ENCODE measurements around the gene LRFN5.
"Not testable (repeated sequence)": the region's sequence is repeated elsewhere in the genome, so short reads cannot be mapped to it uniquely, and the experiment has no call there.

Gene LRFN5

DNA sequence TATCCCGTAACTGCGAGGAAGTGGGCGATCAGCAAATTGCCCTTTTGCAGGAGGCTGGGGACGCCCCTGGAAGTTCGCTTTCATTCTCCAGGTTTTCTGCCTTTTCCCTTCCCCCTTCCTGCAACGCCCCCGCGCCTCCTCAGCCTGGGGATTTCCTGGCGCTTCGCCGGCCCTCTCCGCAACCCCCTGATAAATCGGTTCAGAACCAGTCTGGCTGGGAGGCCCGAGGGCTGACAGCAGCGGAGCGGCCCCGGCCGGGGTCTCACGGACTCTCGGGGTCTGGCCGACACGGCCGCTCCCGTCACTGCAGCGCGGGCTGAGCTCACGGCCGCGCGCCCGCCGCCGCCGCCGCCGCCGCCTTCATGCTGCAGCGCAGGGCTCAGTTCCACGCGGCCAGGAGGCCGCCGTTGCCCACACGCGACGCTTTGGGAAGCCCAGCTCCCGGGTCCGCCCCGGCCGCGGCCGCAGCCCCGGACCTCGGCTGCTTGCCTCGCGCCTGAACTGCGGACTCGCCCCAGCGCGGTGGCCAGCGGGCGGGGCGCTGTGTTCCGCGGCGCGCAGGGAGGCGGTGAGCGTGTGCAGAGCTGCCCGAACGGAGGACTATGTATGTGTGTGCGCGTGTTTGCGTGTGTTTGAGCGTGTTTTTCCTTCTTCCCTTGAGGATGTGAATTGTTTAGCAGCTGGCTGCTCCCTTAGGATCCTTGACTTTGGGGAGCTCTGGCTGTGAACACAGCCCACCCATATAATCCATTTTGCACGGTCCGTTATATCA lies at the start of gene LRFN5:
Gene LRFN5 (plus strand): TSS at position 345 of the 772 bp plus-strand sequence.
- DNase-seq, result no peak

DNA sequence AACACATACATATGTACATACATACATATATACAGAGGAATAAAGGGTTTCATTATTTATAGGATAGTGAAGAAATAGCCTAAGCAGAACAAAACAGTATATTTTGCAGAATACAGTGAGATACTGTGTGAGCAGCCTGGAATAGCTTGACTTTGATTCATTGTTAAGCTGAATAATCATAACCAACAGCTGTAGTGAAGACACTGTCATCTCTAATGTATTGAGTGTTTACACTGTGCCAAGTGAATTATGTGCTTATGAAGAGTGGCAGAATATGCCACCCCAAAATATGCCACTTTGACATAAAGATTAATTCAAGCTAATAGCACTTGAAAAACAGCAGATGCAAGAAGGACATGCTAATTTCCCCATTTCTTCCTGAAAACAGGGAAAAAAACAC lies 48.2 kb upstream of the LRFN5 start:
- DNase-seq, result no peak

DNA sequence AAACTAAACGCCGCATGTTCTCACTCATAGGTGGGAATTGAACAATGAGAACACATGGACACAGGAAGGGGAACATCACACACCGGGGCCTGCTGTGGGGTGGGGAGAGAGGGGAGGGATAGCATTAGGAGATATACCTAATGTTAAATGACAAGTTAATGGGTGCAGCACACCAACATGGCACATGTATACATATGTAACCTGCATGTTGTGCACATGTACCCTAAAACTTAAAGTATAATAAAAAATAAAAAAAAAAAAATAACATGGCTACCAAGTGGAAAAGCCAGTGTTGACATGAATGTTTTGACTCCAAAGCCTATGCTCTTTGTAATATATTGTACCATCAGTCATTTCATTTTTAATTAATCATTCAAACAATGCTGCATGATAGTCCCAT lies 39.8 kb upstream of the LRFN5 start:
- not testable (repeated sequence) for DNase-seq

DNA sequence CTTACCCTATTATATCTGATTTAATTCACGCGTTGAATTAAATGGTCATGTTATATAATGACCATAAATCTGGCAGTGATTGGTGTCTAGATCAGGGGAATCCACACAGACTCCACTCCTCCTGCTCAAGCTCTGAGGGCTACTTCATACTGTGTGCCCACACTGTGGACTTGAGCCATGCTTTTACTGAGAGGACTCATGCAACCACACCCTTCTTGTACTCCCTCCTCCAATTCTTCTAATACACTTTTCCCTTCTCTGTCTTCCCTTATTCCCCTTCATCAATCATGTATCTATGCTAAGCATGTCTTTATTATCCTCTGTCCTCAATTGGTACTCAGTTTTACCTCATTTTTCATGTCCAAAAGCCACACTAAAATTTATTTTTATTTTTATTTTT lies 37.7 kb upstream of the LRFN5 start:
- DNase-seq, result no peak

DNA sequence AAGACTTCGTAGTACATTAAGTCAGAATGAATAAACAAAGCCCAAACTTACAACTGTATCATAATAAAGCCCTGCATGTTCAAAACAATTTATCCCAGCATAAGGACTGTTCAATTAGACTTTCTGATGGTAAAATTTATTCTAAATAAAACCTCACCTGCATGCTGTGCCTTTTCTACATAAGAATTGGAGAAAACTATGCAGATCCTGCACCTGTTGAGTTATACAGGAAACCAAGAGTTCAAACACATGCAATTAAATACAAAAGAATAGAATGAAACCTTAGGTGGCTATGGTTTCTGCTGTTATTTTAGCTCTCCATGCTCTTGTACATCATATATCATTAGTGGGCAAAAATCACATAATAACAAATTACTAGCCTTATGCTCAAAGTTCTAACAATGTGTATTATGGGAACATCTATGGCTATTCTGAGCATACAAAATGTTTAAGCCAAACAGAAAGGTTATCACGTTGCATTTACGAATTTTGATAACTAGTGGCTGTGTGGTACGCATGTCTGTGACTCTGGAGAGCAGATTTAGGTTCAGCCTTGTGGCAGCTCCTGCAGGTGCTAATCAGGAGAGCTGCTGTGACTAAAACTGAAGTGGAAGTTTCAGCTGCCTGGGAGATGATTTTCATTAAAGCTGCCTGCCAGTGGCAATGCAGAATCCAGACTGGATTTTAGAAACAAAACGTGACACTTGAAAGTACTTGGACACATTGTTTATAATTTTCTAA lies 36.1 kb upstream of the LRFN5 start:
- DNase-seq, result no peak

DNA sequence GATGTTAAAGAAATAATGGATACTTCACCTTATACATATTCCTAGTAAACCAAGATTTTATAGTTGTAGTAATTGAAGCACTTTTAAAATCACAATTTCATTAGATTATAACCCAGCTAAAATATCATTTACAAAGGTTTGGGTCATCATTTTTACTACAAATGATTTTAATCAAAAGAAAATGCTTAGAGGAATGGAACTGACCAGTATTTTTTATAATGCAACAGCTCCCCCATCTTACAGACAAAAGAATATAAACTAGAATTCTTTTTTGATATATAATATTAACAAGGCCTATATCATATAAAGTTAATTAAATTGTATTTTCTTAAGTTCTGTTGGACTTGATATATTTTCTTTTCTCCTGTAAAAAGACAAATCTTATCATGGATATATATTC lies 20.4 kb upstream of the LRFN5 start:
- no peak for DNase-seq

DNA sequence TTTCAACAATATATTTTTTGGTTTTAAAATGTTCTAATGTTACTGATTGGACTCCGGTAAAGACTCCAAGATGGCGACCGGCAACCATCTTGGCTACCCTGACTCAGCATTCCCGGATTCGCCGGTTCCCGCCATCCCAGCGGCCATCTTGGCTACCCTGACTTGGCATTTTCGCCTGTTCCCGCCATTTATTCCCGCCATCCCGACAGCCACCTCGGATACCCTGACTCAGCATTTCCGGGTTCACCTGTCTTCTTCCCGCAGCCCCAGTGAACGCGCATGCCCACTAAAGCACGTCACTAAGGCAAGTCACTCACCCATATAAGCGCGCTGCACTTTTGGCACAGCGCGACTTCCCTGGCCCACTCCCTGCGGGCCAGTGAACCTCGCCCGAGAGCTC lies 9.0 kb upstream of the LRFN5 start:
- DNase-seq, result no peak

DNA sequence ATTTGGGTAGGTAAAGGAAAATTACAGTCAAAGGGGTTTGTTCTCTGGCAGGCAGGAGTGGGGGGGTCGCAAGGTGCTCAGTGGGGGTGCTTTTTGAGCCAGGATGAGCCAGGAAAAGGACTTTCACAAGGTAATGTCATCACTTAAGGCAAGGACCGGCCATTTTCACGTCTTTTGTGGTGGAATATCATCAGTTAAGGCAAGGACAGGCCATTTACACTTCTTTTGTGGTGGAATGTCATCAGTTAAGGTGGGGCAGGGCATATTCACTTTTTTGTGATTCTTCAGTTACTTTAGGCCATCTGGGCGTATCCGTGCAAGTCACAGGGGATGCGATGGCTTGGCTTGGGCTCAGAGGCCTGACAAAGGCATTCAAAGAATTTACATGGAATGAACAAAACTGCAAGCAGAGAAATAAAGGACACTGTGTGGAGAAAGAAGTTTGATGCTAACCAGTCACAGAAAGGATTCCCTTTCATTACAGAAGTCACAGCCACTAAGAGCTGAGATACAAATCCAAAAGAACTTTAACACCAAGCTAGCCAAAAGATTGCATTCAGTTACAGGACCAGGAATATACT lies 6.8 kb upstream of the LRFN5 start:
- not testable (repeated sequence) for DNase-seq

DNA sequence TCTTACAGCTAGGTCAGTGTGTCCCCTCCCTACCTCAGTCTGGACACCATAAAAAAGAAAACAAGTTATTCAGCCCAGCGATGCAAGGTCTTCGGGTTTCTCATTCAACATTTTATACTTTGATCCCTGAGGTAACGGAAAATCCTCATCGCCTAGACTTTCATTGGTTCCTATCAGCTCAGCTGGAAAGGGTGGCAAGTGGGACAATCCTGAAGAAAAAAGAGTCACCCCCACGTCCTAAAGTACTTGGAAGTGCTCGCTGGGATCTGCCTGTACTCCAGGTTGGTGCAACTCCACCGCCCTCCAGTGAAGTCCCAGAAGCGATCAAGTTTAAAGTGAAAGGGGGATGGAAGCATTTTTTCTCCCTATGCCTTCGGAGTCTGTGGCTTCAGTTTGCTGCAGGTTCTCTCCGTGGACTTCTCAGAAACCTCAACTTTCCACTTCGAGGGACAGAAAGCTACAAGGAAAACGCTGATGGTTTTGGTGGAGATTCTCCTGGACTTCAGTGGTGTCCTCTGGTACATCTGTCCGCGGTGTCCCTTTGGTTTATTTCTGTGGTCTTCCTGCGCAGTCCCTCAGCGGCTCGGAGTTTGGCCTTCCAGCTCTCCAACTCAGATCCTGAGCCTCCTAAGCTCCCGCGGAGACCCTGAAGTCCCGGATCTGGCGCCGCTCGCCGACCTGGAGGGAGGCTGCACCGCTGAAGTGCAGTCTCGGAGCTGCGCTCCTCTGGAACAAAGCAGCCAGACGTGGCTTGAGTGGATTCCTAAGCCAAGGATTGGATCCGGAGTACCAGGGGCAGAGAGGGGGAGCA lies 1.8 kb upstream of the LRFN5 start:
- no peak for DNase-seq

DNA sequence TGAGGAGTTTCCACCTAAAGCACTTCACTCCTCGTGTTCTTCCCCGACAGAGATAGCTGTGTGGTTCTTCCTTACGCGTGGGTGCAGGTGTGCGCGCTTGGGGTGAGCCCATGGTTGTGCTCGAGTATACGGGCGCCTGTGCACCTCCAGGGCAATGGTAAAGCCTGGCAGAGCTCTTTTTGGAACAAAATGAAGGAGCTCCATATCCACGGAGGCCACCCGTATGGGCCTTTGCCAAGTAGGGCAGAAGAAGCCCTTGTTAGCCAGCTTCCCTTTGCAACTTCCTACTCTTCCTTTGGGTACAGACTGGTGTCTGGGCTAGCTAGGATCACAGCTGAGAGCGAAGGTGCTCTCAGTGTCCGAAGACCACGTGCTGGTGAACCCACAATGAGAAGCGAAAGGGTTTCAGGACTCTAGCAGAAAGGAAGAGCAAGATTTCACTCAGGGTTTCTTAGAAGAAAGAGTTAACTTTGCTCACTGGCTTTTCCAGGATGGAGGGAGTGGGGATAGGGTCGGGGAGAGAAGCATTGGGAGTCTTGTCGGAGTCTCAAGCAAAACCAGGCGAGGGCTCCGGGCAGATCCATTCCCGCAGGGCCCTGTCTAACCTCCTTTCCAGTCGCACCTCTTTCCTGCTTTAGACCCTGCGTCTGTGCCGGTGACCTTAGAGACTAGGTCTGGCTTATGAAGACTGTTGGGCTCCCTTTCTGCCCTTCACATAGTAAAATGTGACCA lies 960 bp upstream of the LRFN5 start:
- no peak for DNase-seq

DNA sequence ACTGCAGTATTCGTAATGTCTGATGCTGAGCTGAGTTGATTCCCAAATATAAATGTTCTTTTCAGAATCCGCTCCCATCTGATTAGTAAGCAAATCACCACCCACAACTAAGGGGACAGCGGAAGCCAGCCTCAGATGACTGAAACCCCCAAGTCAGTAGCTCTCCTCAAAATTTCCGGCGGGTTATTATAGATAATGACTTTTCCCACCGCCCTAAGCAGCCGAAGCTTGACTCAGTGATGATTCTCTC lies 469 bp upstream of the LRFN5 start:
- DNase-seq, result no peak

DNA sequence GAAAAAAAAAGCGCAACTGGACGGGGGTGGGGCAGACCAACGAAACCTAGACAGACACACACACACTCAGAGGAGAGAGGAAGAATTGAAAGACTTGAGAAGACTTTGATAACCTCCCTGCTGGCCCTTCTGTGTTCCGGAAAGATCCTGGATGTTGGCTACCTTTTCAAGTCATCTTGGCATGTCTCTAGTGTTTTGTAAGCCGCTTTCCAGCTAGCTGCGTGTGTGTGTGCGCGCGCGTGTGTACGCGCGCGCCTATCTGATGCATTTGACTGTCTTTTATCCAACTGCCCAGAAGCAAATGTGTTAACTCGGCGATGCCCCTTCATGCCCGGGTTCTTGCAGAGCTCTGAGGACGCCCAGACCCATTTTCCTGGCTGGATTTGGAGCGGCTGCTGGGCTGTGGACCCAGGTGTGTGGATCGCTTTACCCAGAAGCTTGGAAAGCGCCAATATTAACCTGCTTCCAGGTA lies 664 bp downstream of the LRFN5 start:
- no peak for DNase-seq

DNA sequence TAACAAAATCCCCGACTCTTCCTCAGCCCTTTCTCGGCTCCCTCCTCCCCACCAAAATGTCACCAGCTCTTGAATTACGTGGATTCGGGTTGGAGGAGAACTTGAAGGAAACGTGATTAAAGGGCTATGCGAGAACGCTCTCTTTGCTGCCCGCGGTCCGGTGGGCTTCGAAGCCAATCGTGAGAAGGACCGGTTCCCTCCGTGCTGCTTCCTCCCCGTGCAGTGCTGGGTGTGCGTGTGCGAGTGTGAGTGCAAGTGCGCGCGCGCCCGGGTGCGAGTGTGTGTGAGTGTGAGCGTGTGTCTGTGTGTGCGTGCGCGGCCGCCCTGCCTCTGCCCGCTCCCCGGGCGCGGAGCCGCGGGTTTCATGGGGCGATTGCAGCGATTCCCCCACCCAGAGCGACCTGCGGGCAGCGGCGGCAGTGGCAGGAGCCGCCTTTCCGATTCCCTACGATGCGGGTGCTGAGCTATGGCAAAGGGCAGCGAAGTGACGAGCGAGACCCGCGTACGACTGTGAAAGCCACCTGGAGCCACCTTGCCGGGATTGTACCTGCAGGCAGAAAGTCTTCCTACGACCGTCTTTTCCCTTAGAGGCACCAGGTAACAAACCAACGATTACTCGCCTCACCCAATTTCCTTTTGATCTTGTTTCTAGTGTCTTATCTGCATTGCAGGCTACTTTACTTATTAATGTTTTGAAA lies 1.4 kb downstream of the LRFN5 start:
- DNase-seq, result no peak

DNA sequence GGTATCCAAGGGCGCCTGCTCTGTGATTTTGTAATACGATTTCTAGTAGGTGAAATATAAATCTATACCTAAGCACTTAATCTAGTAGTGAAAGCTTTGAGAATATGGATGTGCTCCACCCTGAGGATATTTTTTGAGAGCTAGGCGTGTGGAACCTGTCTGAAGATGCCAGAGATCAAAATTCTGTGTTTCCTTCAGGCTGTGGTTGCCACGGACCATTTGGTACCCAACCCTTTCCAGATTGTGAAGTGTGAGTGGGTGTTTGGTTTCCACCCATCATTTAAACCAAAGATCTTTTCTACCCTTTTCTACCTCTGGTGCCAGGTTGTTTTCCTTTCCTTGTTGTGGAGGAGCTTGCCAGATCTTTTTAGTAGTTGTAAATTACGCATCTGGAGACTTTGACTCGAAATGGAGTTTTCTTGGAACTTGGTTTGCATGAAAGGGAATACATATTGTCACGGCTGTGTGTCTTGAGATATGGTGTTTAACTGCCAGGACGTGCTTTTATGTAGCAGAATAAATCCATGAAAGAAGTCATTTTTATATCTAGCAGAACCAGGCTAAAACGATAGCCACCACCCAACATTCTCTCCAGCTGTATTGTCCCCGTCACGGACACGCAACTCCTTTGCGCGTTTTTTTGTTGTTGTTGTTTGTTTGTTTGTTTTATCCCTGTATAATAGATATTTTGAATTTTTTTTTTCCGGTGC lies 2.2 kb downstream of the LRFN5 start:
- DNase-seq, result no peak

DNA sequence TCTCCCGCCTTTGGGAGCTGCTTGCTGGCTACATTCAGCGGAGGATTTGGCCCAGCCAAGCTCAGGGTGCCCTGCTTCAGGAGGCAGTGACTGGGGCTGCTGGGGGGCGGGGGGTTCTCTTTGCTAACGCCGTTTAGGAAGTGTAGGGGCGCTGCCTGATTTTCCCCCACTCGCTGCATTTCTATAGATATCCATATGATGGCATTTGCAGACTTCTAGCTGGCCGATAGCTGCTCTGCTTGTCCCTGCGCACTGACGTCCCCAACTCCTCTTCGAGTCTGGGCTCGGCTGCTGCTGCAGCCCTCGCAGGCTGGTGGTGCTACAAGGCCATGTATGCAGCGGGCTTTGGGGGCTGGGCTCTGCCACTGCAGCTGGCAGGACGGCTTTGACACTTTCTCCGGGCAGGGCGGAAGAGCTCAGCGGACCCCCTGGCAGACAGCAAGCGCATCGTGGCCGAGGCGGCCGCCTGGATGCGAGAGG lies 3.1 kb downstream of the LRFN5 start:
- no peak for DNase-seq

DNA sequence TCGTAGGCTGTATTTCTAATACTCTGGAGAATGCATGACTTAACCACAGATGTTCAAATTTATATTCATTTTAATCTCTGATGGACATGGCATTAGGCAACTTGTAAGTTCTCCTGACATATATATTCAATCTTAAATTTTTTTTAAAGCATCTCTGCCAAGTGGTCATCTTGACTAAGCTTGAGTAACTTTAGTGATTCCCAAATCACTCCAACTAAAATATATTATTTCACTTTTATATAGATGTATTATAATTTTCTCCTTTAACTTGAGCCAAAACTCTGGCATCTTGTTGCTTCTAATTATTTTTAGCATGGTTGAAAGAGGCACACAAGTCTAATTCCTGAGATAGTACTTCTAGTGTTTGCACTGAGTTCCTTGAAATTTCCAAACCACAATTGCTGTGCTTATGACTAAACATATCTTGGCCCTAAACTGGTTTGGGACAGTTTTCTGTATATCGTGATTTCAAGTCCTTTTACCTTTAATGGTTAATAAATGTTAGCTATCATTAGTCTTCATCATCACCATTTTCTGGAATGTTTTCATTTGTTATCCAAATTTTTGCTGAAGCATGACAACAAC lies 8.4 kb downstream of the LRFN5 start:
- DNase-seq, result no peak

DNA sequence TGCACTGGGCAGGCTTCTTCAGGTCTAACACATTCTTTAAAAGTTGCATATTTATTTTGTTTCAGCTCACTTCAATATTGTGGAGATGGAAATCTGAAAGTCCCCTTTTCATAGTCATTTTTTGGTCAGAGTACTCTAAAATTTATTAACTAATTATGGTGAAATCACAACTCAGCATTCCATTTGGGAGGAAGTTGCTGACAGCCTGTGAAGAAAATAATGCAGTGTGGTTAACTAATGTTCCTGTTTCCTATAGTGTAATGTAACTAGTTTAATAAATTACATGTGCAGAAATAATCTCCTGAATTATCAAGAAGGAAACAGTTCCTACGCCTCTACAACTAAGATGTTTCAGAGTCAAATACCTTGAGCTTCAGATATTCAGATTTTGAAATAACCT lies 17.1 kb downstream of the LRFN5 start:
- no peak for DNase-seq

DNA sequence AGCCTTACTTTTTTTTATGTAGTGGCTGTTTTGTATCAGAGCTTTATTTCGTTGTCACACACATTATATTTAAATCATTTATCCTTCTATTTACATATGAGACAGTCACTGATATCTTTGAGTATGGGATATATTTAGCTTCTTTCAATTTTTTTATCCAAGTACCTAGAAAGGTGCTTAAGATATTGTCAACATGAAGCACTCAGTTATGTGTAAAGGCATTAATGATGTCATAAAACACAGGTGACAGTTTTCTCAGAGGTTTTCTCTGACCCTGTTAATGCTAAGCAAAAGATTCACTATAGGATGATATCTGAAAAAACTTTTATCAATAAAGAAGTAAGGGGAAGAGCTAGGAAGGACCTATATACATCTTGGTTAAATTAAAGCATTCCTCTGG lies 23.2 kb downstream of the LRFN5 start:
- DNase-seq, result no peak

DNA sequence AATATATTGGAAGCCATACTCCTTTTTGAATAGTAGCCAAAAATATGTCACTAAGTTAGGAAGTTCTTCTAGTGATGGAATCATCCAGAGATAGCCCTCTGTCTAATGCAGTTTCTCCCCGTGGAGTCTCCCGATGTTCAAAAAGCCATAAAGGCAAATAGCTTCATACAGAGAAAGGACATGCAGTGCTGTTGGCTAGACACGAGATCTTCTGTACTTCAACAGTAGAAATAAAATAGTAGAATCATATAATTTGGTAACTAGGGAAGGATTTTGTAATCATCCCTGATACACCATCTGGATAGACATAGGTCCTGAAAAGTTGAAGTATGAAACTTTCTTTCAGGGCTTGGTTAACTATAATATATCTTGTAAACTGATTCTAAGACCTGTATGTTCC lies 27.6 kb downstream of the LRFN5 start:
- DNase-seq, result no peak

DNA sequence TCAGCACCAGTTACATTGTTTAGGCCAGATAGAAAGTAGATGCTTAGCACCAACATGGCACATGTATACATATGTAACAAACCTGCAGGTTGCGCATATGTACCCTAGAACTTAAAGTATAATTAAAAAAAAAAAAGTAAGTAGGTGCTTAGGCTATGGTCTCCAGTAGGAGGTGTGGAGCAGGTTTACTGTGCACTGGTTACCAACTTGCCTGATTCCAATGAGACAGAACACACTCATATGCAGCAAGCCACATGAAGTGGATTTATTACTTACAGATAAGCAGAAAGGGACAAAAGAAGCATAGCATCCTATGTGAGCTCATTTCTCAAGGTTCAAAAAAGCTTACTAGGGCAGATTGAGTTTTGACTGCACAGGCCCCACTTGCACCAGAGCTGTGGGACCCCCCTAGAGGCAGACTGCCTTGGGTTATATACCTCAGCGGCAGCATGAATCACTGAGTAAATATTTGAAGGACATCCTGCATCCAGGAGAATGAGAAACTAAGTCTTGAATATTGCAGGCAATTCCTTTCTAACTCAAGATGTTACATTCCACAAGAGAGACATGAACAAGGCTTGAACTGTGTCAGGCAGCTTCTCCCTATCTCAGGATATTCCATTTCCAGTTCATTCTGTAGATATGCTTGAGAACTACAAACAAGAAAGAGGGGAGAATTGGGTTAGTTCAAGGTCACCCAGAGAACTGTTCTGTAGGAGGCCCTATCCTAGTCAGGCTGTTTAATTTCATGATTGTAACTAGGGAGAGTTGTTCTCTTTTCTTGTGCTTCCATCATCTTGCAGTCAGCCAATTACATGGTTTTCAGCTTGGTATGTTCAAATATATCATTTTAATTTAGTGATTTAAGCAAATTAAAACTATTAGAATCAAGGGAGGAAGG lies 30.1 kb downstream of the LRFN5 start:
- no peak for DNase-seq
